ENCODE data around the gene LRRC4C. TPM values are rescaled to one million over a fixed set of nuclear protein-coding genes. Genes with fewer than 3 reads are reported as not detected.

Gene LRRC4C
- total RNA-seq, 1 experiment from 2014 or later = not detected

DNA sequence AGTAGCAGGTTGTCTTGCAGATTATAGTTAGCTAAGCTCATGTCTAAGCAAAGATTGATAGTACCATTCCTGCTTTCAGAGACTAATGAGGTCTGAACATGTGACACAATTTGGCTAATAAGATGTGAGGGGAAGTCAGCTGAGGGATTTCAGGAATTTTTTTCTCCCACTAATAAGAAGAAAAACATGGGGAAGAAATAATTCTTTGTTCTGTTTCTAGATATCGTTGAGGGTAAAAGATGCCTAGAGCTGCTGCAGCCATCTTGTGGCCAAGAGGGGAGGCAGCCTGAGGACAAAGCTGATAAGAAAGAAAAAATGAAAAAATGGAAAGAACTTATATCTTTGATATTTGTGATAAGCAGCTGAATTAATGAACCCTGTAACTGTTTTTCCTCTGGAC is 1334.4 kb downstream of the LRRC4C start:
- H3K27ac Mint-ChIP-seq (ENCODE audit: low read depth, unreplicated experiment) = no peak overlapping the region
- POLR2A ChIA-PET = interaction anchor here (0.6 to 1.2 kb wide), 2 partner anchors 16 to 754 kb away, joined by 3 read pairs; no protein-coding TSS in a partner anchor
- H3K4me1 Mint-ChIP-seq (ENCODE audit: insufficient read depth, unreplicated experiment) = no peaks in the 10 kb centered on the region
- peak; percentile 12 for DNase-seq (ENCODE audit: unreplicated experiment)
- H3K36me3 Mint-ChIP-seq (ENCODE audit: insufficient read depth, unreplicated experiment) = peaks cover 6% of the 10 kb centered on the region
- CTCF ChIA-PET = interaction anchor here (0.5 to 1.6 kb wide), 13 partner anchors 13 to 1341 kb away, joined by 3 to 6 read pairs (median 3); no protein-coding TSS in a partner anchor
- peaks cover 8% of the 10 kb centered on the region for H3K9me3 Mint-ChIP-seq (ENCODE audit: unreplicated experiment)
- H3K4me3 Mint-ChIP-seq (ENCODE audit: unreplicated experiment) = no peak overlapping the region
- intact Hi-C loops (cut with micrococcal nuclease) = loop anchor here (10.0 kb wide), 1 partner anchor 1330 kb away; no protein-coding TSS in a partner anchor
- H3K27me3 Mint-ChIP-seq (ENCODE audit: insufficient read depth, unreplicated experiment) = no peaks in the 10 kb centered on the region
- TF ChIP-seq, protein P1, sequence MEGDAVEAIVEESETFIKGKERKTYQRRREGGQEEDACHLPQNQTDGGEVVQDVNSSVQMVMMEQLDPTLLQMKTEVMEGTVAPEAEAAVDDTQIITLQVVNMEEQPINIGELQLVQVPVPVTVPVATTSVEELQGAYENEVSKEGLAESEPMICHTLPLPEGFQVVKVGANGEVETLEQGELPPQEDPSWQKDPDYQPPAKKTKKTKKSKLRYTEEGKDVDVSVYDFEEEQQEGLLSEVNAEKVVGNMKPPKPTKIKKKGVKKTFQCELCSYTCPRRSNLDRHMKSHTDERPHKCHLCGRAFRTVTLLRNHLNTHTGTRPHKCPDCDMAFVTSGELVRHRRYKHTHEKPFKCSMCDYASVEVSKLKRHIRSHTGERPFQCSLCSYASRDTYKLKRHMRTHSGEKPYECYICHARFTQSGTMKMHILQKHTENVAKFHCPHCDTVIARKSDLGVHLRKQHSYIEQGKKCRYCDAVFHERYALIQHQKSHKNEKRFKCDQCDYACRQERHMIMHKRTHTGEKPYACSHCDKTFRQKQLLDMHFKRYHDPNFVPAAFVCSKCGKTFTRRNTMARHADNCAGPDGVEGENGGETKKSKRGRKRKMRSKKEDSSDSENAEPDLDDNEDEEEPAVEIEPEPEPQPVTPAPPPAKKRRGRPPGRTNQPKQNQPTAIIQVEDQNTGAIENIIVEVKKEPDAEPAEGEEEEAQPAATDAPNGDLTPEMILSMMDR (IDR thresholded peaks at IDR 0.05; ENCODE audit: unreplicated experiment) = peak; percentile 49
- BruUV-seq (replicated peaks) = no TSS peak

DNA sequence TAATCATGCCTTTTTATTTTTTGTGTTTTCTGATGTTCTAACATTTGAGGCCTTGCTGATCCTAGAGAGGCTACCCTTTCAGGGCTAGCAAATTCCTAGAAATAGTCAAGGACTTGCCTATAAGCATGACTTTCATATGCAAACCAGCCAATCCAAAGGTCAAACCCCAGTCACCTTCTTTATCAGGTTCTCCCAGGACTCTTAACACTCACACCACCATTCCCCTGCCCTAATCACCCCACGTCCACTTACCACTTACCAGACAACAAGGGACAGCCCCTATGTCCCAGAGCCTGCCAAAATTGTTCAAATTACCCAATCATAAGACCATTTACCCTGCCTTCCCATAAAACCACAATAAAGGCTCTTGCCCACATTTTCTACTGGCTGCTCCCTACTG is 1339.8 kb downstream of the LRRC4C start:
- no TSS peak for BruUV-seq (replicated peaks)
- no peaks in the 10 kb centered on the region for H3K4me1 Mint-ChIP-seq (ENCODE audit: insufficient read depth, unreplicated experiment)
- no peak overlapping the region for H3K4me3 Mint-ChIP-seq (ENCODE audit: unreplicated experiment)
- peaks cover 8% of the 10 kb centered on the region for H3K9me3 Mint-ChIP-seq (ENCODE audit: unreplicated experiment)
- intact Hi-C loops (cut with micrococcal nuclease) = loop anchor here (10.0 kb wide), 1 partner anchor 1325 kb away; no protein-coding TSS in a partner anchor
- CTCF ChIA-PET = interaction anchor here (0.6 kb wide), 1 partner anchor 10 kb away, joined by 3 read pairs; no protein-coding TSS in a partner anchor
- POLR2A ChIA-PET = no interaction called here
- H3K27me3 Mint-ChIP-seq (ENCODE audit: insufficient read depth, unreplicated experiment) = no peaks in the 10 kb centered on the region
- H3K36me3 Mint-ChIP-seq (ENCODE audit: insufficient read depth, unreplicated experiment) = peaks cover 6% of the 10 kb centered on the region
- TF ChIP-seq, protein P1 (IDR thresholded peaks at IDR 0.05; ENCODE audit: unreplicated experiment) = no peak
- DNase-seq (ENCODE audit: unreplicated experiment) = no peak
- H3K27ac Mint-ChIP-seq (ENCODE audit: low read depth, unreplicated experiment) = no peak overlapping the region

DNA sequence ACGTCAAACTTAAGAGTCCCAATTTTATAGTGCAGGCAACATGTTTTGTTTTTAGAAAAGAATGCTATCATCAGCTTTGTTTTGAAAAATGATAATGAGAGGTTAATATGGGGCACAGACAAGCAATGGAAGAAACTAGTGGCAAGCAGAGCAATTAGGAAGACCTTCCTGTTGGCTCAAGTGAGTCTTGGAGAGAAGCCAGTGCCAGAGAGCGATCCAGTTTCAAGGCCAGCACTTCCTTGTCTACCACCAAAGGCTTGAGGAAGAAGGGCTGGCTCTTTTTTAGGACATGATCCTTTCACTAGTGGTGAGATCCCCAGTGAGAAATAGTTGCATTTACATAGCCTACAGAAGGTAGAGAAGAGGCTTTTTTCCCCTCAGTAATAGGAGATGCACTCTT is 1340.7 kb downstream of the LRRC4C start:
- ChIA-PET CTCF (interaction anchor here (0.7 kb wide), 1 partner anchor 1295 kb away, joined by 3 read pairs; no protein-coding TSS in a partner anchor), POLR2A (interaction anchor here (0.6 kb wide), 1 partner anchor 423 kb away, joined by 3 read pairs; no protein-coding TSS in a partner anchor)
- DNase-seq (ENCODE audit: unreplicated experiment) = no peak
- Mint-ChIP-seq H3K9me3 (ENCODE audit: unreplicated experiment) (no peaks in the 10 kb centered on the region), H3K36me3 (ENCODE audit: insufficient read depth, unreplicated experiment) (peaks cover 6% of the 10 kb centered on the region), H3K4me3 (ENCODE audit: unreplicated experiment) (no peak overlapping the region), H3K27me3 (ENCODE audit: insufficient read depth, unreplicated experiment) (no peaks in the 10 kb centered on the region), H3K4me1 (ENCODE audit: insufficient read depth, unreplicated experiment) (no peaks in the 10 kb centered on the region), H3K27ac (ENCODE audit: low read depth, unreplicated experiment) (no peak overlapping the region)
- BruUV-seq (replicated peaks) = no TSS peak
- TF ChIP-seq, protein P1 (IDR thresholded peaks at IDR 0.05; ENCODE audit: unreplicated experiment) = no peak
- intact Hi-C loops (cut with micrococcal nuclease) = no loop called here

DNA sequence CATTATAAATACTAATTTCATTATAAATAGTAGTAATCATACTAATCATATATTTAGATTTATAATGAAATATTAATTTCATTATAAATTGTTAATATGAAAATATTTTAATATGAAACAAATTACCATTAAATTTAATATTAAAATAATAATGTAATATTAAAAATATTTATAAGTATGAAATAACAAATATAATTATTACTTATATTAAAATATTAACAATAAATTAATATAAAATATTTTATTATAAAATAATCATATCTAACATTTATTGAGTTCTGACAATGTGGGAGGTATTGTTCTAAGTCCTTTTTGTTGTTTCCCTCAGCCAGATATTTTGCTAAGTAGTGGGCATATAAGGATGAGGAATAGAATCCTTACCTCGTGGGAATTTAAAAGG is 1341.4 kb downstream of the LRRC4C start:
- no peak for DNase-seq (ENCODE audit: unreplicated experiment)
- Mint-ChIP-seq H3K27ac (ENCODE audit: low read depth, unreplicated experiment) (no peak overlapping the region), H3K9me3 (ENCODE audit: unreplicated experiment) (no peaks in the 10 kb centered on the region), H3K4me3 (ENCODE audit: unreplicated experiment) (no peak overlapping the region), H3K27me3 (ENCODE audit: insufficient read depth, unreplicated experiment) (no peaks in the 10 kb centered on the region), H3K4me1 (ENCODE audit: insufficient read depth, unreplicated experiment) (no peaks in the 10 kb centered on the region), H3K36me3 (ENCODE audit: insufficient read depth, unreplicated experiment) (peaks cover 6% of the 10 kb centered on the region)
- intact Hi-C loops (cut with micrococcal nuclease) = no loop called here
- CTCF ChIA-PET = no interaction called here
- POLR2A ChIA-PET = interaction anchor here (0.6 kb wide), 1 partner anchor 422 kb away, joined by 3 read pairs; no protein-coding TSS in a partner anchor
- no TSS peak for BruUV-seq (replicated peaks)
- TF ChIP-seq, protein P1 (IDR thresholded peaks at IDR 0.05; ENCODE audit: unreplicated experiment) = no peak

Measured in MCF 10A (cell line).